B cell (primary cell): ENCODE results near the gene EP400. TPM values are rescaled to one million over a fixed set of nuclear protein-coding genes. Genes with fewer than 3 reads are reported as not detected.

Experiments used
- ATAC-seq: fragments of 200-7000 bp; cut with Tn5 transposase; one replicate; pipeline ENCODE4 v1.10.0; 2021; ENCODE audit warnings: low read depth, mild to moderate bottlenecking, moderate number of reproducible peaks, moderate library complexity
- CTCF ChIA-PET: fragments of 350-600 bp; sonication (Branson Sonifier 250); formaldehyde crosslinking; loops from one replicate; lab custom pipeline; 2021; ENCODE audit warnings: antibody characterized with exemption, inconsistent platforms; lab: Charles Lee
- POLR2A ChIA-PET: fragments of 350-600 bp; sonication (Branson Sonifier 250); formaldehyde crosslinking; loops from one replicate; lab custom pipeline; 2021; ENCODE audit warnings: antibody characterized with exemption; lab: Charles Lee
- DNase-seq: peaks from one replicate; pipeline ENCODE4 v3.0.0; 2013
- H2AFZ ChIP-seq: 2 replicates; pipeline ENCODE4 v1.6.1; 2012; ENCODE audit warnings: mild to moderate bottlenecking, low read depth, low read length; ENCODE audit not compliant: insufficient read depth, poor library complexity, severe bottlenecking
- H3K27ac ChIP-seq, 2 donors: 1 replicate in 1 of 2; 2 replicates in 1 of 2; pipeline ENCODE4 v1.5.1; 2012 to 2013; ENCODE audit warnings: low read length in 2 of 2, mild to moderate bottlenecking in 2 of 2, moderate library complexity in 1 of 2
- H3K27me3 ChIP-seq, 4 experiments: fragments of 200-600 bp in 1 of 4; sonication (generic) in 1 of 4; replicated peaks in 1 of 4; 1 replicate in 2 of 4; 2 replicates in 2 of 4; pipeline versions ENCODE4 v1.6.1 to v1.7.0; 2013 to 2016; ENCODE audit warnings: low read length in 3 of 4, mild to moderate bottlenecking in 2 of 4, mixed read lengths in 1 of 4, moderate library complexity in 1 of 4; ENCODE audit not compliant: insufficient read depth in 4 of 4, control insufficient read depth in 3 of 4; ENCODE audit errors: control extremely low read depth in 1 of 4
- H3K36me3 ChIP-seq, 2 experiments: replicated peaks in 1 of 2; 1 replicate in 1 of 2; 2 replicates in 1 of 2; pipeline versions ENCODE4 v1.6.1 to v1.7.1; 2013; ENCODE audit warnings: low read length in 1 of 2; ENCODE audit not compliant: insufficient read depth in 2 of 2, control insufficient read depth in 1 of 2; ENCODE audit errors: control extremely low read depth in 1 of 2, extremely low read depth in 1 of 2
- H3K4me1 ChIP-seq, 2 donors: fragments of 200-600 bp in 1 of 2; sonication (generic) in 1 of 2; 1 replicate in 1 of 2; 2 replicates in 1 of 2; pipeline versions ENCODE4 v1.5.1 to v1.6.1; 2013 to 2017; ENCODE audit warnings: low read length in 2 of 2; ENCODE audit not compliant: control insufficient read depth in 2 of 2, insufficient read depth in 2 of 2
- H3K4me2 ChIP-seq: replicated peaks from 2 replicates; pipeline ENCODE3; 2012; ENCODE audit warnings: mild to moderate bottlenecking, low read depth, low read length; ENCODE audit not compliant: poor library complexity, severe bottlenecking
- H3K4me3 ChIP-seq, 5 experiments: fragments of 200-600 bp in 1 of 5; sonication (generic) in 1 of 5; 1 replicate in 3 of 5; 2 replicates in 2 of 5; pipeline versions ENCODE4 v1.5.1 to v1.7.0; 2011 to 2016; ENCODE audit warnings: low read length in 4 of 5, mild to moderate bottlenecking in 4 of 5, low read depth in 2 of 5, control low read depth in 1 of 5, moderate library complexity in 1 of 5; ENCODE audit not compliant: insufficient read depth in 1 of 5; ENCODE audit errors: control extremely low read depth in 1 of 5, extremely low read depth in 1 of 5
- H3K79me2 ChIP-seq: fragments of 200-600 bp; sonication (generic); one replicate; pipeline ENCODE4 v1.6.0; 2016; ENCODE audit warnings: low read length; ENCODE audit not compliant: control insufficient read depth, insufficient read depth
- H3K9ac ChIP-seq: fragments of 200-600 bp; sonication (generic); 2 replicates; pipeline ENCODE4 v1.6.1; 2017; ENCODE audit warnings: mild to moderate bottlenecking, low read length, moderate library complexity
- H3K9me3 ChIP-seq, 3 donors: one replicate each; pipeline versions ENCODE4 v1.6.1 to v1.7.1; 2013; ENCODE audit warnings: low read length in 2 of 3; ENCODE audit not compliant: control insufficient read depth in 2 of 3, insufficient read depth in 1 of 3; ENCODE audit errors: control extremely low read depth in 1 of 3
- H4K20me1 ChIP-seq: 2 replicates; pipeline ENCODE4 v1.6.0; 2012; ENCODE audit warnings: mild to moderate bottlenecking, low read length; ENCODE audit not compliant: insufficient read depth, control insufficient read depth, poor library complexity, severe bottlenecking
- H3K27ac Mint-ChIP-seq: one replicate; pipeline ENCODE4 v1.8.0; 2021; ENCODE audit warnings: mixed read lengths
- H3K27me3 Mint-ChIP-seq: one replicate; pipeline ENCODE4 v1.8.0; 2021; ENCODE audit warnings: mixed read lengths
- H3K4me1 Mint-ChIP-seq: one replicate; pipeline ENCODE4 v1.8.0; 2021; ENCODE audit warnings: mixed read lengths
- H3K4me3 Mint-ChIP-seq: one replicate; pipeline ENCODE4 v1.8.0; 2021; ENCODE audit warnings: mixed read lengths
- H3K9me3 Mint-ChIP-seq: one replicate; pipeline ENCODE4 v1.8.0; 2022; ENCODE audit warnings: mixed read lengths; ENCODE audit not compliant: insufficient read depth
- CTCF ChIP-seq: fragments of 200-600 bp; IDR thresholded peaks from one replicate; pipeline ENCODE4 v1.8.0; 2022; ENCODE audit warnings: antibody characterized with exemption, mild to moderate bottlenecking
- EZH2 ChIP-seq: IDR thresholded peaks from 2 replicates; pipeline ENCODE4 v1.6.1; 2012; ENCODE audit warnings: borderline replicate concordance, low read depth, mild to moderate bottlenecking, moderate library complexity, low read length; ENCODE audit not compliant: insufficient read depth, poor library complexity, severe bottlenecking
- WGBS: methylation state at CpG from one replicate; pipeline ENCODE4 v1.1.5; 2013; ENCODE audit warnings: missing lambda C conversion rate; ENCODE audit not compliant: insufficient coverage; 5-methylcytosine and 5-hydroxymethylcytosine counted together
- intact Hi-C: fragments of 100-400 bp; cut with micrococcal nuclease; formaldehyde crosslinking; loops from one replicate; pipeline ENCODE4 v1.10.0; 2022
- polyA plus RNA-seq: library from polyadenylated mRNA; depleted of rRNA; stranded (reverse); fragments of >200 nt; gene quantifications from 2 replicates; pipeline ENCODE4 v1.2.3, GENCODE V29; 2012
- total RNA-seq, 2 donors: library from RNA; stranded (reverse); fragments of 120-200 nt in 1 of 2; gene quantifications; 1 replicate in 1 of 2; 2 replicates in 1 of 2; pipeline versions ENCODE4 v1.2.3 to v1.2.4, GENCODE V29; 2013 to 2022

Gene EP400
- total and polyA plus RNA-seq, 2 donors (not counting 1 experiment from before 2014, with no cell fraction given), result 17.3 to 82.2 TPM

GRCh38 chr12:132021031-132021871 is 71.5 kb downstream of the EP400 start:
- Histone ChIP-seq H3K27me3 (no peaks in the 10 kb centered on the region), H3K9me3 (no peaks in the 10 kb centered on the region), H3K4me1 (no peaks in the 10 kb centered on the region), H2AFZ (no peak overlapping the region), H3K36me3 (peaks cover 4 to 69% of the 10 kb centered on the region in 2 experiments), H3K4me3 (no peak overlapping the region), H3K79me2 (peaks cover 7% of the 10 kb centered on the region), H4K20me1 (no peaks in the 10 kb centered on the region), H3K4me2 (no peak overlapping the region), H3K27ac (no peak overlapping the region), H3K9ac (no peak overlapping the region)
- Mint-ChIP-seq H3K27ac (no peak overlapping the region), H3K27me3 (no peaks in the 10 kb centered on the region), H3K4me1 (no peaks in the 10 kb centered on the region), H3K4me3 (no peak overlapping the region), H3K9me3 (no peaks in the 10 kb centered on the region)
- ATAC-seq (no peak), DNase-seq (no peak)
- intact Hi-C loops, result no loop called here
- ChIA-PET POLR2A (no interaction called here), CTCF (no interaction called here)
- TF ChIP-seq EZH2, result no peak
- 97% methylated on average over 15 of the region's 30 CpGs for WGBS

- Histone ChIP-seq H3K4me3 (no peak overlapping the region), H3K27me3 (no peaks in the 10 kb centered on the region), H3K79me2 (peaks cover 9% of the 10 kb centered on the region), H4K20me1 (no peaks in the 10 kb centered on the region), H3K4me1 (no peaks in the 10 kb centered on the region), H3K36me3 (peaks cover 4 to 71% of the 10 kb centered on the region in 2 experiments), H3K9me3 (no peaks in the 10 kb centered on the region), H2AFZ (no peak overlapping the region), H3K27ac (no peak overlapping the region), H3K9ac (no peak overlapping the region), H3K4me2 (no peak overlapping the region)
- TF ChIP-seq EZH2 (no peak), CTCF (no peak)
- DNase-seq (no peak), ATAC-seq (no peak)
- intact Hi-C loops, result no loop called here
- Mint-ChIP-seq H3K9me3 (no peaks in the 10 kb centered on the region), H3K27ac (peak overlapping the region; percentile 27), H3K4me1 (no peaks in the 10 kb centered on the region), H3K27me3 (no peaks in the 10 kb centered on the region), H3K4me3 (no peak overlapping the region)
- ChIA-PET POLR2A (no interaction called here), CTCF (interaction anchor here (0.9 kb wide), 1 partner anchor 171 kb away, joined by 3 read pairs; no protein-coding TSS in a partner anchor)
- WGBS, result no CpG with 5 or more reads among the region's 2 CpGs
These were observed 72.2 kb downstream of the EP400 start for GRCh38 chr12:132021965-132022364.
